NCI-H226 (cell line): ENCODE measurements around the gene DUSP28.
"Not testable (repeated sequence)": the region's sequence is repeated elsewhere in the genome, so short reads cannot be mapped to it uniquely, and the experiment has no call there.

Experiments
- DNase-seq: peaks from one replicate; pipeline ENCODE4 v3.0.0-alpha.2; 2015

DUSP28 gene

DNA sequence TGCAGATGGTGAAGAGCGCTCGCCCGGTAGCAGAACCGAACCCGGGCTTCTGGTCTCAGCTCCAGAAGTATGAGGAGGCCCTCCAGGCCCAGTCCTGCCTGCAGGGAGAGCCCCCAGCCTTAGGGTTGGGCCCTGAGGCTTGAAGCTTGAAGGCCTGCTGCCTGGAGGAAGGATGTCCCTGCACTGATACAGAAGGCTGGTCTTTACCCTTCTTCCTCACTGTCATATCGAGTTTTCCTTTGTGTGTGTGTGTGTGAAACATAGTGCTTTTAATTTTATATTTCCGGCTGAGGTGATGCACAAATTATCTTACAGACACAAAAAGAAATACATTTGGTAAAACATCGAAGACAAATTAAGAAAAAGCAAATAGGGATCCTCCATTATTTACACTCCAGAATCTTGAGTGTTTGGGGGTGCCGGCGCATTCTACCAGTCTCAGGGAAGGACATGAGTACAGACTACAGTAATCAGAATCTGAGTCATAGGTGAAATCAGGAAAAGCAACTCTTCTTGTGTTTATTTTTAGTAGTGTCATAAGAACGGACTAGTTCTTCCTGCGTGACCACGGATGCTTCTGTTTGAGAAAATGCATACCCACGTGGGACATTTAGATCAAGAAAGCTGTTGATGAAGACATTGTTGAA is 1.3 kb downstream of the DUSP28 start:
- no peak for DNase-seq

DNA sequence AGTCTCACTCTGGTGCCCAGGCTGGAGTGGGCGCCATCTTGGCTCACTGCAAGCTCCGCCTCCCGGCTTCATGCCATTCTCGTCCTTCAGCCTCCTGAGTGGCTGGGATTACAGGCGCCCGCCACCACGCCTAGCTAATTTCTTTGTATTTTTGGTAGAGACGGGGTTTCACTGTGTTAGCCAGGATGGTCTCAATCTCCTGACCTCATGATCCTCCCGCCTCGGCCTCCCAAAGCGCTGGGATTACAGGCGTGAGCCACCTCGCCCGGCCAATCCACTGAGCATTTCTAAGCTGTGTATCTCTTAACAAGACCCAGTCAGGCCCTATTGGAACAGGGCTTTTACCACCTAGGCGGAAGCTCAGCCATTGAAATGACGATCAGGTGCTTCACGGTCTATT is 3.1 kb downstream of the DUSP28 start:
- not testable (repeated sequence) for DNase-seq

DNA sequence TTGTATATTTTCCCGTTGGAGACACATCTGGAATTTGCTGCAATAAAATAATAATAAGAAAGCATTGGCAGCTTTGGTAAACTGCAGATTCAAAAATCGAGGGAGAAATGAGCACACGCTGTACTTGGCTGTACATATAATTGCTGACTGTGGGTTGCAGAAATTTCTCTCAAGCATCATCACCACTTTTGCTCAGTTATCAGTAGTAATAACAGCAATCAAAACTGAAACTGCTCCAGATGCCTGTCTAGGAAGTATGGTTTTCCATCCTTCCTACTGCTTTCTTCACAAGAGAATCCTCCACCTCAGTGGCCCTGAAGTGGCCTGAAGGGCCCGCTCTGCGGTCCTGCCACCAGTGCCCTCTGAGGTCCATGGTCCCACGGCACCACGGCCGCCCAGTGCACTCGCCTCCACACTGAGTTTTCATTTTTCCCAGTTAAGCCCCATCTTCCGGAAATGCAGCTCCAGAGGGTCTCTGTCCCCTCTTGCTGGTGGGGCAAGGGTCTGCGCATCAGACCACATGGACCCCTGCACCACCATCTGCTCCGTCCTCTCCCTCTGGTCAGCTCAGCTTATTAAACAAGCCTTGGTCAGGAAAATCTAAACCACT is 3.9 kb downstream of the DUSP28 start:
- DNase-seq: no peak

DNA sequence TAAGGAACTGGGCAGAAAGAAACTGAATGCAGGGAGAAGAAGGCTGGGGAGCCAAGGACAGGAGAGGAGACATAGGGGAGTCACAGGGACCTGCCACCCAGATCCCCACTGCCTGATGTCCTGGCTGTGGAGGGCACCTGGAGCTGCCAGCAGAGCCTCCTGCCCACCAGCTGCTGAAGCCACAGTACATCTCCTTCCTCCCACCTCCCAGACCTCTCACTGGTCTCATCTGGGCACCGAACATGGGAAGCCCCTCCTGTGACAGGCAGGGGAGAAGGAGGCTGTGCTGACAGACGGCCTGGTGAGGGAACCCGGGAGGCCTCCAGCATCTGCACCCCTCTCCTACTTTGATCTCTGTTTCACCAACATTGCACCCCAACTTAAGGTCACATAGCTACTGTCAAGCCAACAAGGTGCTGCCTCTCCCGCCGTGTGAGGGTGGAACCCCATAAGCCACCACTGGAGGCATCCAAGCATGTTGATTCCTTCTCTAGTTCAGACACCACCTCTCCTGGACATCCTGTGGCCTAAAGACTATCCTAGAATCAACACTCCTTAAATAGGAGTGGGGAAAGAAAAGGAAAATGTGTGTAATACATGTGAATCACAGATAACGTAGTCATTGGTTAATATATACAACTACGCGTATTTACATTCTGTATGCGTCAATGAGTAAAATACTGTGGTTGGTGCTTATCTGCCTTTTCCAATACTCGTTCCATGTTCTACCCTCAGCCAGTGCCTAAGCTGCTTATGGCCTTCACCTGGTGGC is 4.6 kb downstream of the DUSP28 start:
- peak; percentile 35 for DNase-seq

DNA sequence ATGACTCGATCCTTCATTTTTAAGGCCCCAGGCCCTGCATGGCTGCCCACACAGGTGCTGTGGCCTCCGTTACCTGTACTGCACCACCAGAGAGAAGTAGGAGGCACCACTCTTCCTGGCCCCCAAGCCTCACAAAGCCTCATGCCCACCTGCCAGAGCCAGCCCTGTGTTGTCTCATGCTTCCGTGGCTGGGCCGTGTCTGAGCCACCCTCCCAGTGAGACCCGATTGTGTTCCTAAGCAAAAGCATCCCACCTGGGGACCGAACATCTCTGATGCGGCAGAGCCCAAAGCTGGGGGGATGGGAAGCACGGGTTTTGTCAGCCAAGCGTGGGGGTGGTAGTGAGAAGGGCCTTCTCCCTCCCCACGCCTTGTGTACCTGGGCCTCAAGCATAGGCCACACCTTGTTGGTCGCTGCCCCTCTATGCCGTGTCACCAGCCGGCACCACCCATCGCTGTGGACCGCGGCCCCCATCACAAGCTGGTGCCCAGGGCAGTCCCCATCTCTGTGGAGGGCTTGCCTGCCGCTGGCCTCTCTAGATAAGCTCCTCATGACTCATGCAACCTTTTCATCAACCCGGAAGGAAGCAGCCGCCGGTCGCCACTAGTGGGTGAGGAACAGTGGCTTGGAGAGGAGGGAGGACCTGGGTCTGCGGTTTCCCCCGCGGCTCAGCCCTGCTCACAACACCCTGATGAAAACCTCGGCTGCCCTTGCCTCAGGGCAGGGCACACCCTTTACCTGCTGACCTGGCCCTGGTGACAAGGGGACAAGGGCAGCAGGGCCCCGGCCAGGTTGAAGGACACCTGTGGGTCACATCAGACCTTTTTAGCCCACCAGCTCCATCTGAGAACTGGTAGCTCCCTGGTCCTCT is 5.4 kb downstream of the DUSP28 start:
- DNase-seq: peak; percentile 94

DNA sequence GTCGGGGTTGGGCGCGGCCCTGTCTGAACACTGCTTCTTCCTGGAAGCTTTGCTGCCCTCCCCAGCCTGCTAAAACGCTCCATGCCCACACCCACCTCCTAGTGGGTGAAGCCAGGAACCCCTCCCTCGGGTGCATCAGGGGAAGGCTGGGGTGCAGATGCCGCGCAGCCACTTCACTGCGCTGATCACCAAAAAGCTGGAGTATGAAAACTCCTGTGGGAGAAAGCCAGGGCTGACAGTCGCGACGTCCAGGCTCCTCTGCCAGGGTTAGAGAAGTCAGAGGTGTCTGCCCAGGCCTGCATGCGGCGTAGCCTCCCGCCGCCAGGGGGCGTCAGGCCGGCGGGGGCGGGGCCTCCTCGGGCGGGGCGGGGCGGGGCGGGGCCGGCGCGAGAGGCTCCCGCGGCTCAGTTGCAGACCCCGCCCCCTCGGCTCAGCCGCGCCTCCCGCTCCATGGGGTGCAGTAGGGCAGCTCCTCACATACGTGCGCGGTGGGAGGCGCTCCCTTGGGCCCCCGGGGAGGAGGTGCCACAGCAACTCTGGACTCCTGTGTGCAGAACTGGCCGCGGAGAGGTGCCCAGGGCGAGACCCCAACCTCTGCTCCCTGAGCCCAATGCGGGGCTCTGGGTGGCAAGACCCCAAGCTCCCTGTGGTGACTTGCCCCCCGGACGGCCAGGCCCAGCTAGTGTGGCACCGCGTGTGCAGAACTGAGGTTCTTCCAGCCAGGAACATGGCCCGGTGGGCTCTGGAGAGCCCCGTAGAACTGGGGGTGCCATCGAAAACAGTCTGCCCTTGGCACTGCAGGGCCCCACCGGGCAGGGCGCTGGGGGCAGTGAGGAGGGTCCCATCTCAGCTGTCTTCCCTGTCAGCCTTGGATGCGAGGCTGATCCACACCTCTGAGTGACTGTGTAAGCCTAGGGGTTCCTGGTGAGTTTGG is 6.3 kb downstream of the DUSP28 start:
- DNase-seq: peak; percentile 89

DNA sequence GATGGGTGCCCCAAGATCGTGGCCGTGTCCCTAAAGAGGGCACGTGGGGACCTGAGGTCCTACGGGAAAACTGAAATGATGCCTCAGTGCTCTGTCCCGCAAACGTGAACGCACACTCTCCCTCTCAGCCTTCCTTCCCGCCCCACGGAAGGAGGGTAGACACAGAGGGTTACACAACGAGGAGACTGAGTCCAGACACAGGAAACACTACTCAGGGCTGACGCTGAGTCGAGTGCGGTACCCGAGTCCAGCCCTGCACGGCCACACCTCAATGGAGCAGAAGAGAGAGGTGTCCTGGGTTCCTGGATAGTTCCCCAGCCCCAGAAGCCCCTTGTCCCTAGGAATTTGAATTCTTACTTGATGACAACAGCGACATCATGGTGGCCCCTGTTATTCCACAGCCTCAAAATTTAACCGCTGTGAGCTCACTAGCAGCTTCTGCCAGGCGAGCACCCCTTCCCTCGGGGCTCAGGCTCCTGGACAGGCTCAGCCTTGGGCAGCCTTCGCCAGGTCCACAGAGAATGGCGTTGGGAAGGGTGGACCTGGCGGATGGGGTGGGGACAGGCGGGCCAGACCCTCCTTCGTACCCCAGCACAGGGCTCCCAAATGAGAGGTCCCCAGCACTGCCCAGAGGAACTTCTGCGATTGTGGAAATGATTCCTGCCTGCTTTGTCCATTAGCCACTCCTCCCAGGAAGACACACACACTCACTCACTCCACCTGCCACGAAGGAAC is 7.1 kb downstream of the DUSP28 start:
- no peak for DNase-seq

DNA sequence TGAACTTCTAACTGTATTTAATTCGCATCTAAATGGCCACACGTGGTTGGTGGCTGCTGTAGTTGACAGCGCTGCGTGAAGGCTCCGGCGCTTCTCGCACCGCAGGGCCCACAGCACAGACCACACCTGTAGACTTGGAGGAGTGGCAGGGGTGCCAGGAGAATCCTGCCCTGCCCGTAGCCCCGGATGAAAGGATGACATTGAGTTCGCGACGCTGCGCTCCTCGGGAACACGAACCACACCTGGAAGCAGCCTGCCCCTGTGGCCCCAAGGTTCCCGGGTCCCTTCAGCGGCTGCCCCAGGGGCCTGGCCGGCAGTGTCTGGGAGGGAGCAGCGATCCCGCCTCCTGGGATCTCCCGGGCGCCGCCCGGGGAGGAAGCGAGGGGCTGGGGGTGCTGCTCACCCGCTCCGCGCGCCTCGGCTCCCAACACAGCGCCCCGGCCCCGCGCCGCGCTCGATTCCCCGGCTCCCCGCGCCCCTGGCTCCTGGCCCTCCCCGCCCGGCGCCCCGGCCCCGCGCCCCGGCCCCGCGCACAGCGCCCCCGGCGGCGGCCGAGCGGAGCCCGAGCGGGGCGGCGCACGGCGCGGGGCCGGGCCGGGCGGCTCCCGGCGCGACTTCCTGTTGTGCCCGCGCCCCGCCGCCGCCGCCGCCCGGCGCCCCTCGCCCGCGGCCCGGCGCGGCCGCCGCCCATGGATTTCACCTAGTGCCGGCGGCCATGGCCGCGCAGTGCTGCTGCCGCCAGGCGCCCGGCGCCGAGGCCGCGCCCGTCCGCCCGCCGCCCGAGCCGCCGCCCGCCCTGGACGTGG is 7.9 kb downstream of the DUSP28 start, which contains the start of gene RNPEPL1:
Gene RNPEPL1, plus strand, starts transcription at position 613 of the 806 bp plus-strand sequence. Its CDS starts 103 bp downstream, at position 716.
- DNase-seq: peak; percentile 25

DNA sequence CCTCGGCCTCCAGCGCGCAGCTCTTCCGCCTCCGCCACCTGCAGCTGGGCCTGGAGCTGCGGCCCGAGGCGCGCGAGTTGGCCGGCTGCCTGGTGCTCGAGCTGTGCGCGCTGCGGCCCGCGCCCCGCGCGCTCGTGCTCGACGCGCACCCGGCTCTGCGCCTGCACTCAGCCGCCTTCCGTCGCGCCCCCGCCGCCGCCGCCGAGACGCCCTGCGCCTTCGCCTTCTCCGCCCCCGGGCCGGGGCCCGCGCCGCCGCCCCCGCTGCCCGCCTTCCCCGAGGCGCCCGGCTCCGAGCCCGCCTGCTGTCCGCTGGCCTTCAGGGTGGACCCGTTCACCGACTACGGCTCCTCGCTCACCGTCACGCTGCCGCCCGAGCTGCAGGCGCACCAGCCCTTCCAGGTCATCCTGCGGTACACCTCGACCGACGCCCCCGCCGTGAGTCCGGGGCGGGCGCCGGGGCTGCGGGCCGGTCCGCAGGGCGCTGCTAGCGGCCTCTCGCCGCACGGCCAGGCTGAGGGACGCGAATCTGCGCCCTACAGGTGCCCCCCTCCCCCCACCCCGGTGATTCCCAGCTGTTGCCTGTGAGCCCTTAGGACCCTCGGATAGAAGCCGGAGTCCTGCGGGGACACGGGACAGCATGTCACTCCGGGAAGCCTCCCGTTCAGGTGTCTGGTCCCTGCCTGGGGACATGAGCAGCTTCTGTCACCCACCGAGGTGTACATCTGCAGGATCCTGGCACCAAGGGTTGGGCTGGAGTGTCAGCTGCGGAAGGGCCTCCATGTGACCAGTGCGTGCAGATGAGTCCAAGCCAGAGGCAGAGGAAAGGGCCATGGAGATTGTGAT is 8.7 kb downstream of the DUSP28 start:
- DNase-seq: peak; percentile 58

DNA sequence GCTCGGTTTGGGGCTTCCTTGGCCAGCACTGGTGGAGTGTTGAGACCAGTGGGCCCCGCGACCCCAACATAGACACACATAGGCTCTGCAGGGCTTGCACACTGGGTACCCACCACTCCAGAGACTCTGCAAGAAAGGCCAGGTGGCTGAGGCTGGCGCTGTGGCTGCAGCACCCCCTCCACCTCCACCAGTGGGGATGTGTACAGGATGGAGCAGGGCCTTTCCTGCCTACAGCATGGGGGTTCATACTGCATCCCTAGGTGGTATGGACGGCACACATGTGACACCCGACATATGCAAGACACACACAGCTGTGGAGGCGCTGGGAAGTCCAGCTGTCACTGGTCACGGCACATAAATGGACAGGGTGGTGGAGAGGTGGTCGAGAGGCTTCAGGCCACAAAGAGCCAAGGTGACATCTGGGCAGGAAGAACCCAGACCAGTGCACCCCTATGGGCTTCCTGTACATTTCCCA is 9.4 kb downstream of the DUSP28 start:
- no peak for DNase-seq

DNA sequence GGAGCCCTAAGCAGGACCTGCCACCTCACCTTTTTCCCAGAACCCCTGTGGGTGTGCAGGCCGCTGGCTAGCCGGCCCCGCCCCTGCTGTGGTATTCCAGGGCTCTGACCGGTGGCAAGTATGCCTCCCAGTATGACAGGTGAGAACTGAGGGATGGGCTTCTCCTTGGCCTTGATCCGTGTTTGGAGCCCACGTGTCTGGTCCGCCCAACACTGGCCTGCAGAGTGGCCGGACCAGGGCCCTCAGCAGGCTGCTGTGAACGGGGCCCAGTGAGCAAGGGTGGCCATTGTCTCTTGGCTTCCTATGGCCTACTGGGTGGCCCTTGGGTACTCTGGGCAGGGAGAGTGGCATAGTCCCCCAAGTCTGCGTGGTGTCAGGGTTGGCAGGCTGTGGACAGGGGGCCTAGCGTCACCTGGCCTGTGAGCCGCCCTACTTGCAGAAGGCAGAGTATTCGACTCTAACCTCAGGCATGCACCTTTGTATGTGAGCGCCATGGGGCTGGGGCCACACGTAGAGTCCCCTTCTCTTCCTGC is 9.9 kb downstream of the DUSP28 start:
- no peak for DNase-seq

DNA sequence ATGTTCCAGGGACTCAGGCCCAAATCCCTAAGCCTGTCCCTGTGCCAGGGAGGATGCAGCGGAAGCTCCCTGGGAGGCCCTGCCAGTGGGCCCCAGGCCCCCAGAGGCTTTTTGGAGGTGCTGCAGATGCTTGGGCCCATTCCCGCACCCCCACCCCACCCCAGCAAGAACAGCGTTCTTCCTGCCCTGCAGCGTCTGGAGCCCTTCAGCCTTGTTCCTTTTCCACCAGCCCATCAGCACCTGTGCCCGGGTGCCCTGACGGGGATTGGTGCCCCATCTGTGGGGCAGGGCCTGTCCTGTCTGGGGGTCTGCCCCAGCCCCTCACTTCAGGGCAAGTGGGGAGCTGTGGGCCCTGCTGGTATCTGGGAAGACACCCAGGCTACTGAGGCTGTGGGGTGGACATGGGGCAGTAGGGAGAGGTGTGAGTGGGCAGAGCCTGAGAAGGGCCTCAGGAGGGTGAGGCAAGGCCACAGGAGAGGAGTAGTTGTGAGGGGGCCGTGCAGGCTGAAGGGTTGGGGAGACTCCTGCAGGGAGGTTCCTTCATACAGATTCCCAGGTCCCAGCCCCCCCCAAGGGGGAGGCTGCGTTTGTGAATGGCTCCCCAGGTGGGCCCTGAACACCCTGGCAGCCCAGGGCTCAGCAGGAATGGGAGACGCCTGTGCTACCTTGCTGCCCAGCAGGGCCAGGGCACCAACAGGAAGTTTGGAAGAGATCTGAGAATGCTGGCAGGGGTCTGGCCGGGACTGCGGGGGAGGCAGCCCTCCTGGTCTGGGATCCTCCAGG is 10.6 kb downstream of the DUSP28 start:
- DNase-seq: no peak

DNA sequence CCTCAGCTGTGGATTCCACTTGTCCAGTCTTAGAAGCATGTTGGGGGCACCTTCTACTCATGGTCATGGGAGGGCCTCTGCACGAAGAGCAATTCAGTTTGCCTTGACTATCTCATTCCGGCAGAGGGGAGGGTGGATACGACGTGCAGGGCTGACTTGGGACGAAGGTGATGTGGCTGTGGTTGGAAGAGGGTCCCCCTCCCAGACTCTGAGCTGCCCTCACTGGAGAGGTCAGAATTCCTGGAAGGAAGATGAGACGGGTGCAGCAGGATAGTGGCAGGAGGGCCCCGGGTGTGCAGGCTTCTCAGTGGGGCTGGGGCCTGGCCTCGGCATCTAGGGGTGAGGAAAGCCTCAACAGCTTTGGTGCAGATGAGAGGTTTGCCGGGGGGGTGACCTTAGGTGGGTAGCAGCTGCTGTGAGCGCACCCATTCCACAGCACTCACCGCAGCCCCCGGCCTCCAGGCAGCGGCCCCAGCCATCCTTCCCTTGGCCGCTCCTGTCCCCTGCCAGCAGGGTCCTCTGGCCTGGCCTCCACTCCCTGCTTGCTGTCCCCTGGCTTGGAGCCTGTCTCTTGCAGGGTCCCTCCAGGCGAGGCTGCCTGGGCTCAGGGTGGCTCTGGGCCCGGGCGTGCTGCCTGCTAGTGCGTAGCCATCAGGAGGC is 11.3 kb downstream of the DUSP28 start:
- no peak for DNase-seq

DNA sequence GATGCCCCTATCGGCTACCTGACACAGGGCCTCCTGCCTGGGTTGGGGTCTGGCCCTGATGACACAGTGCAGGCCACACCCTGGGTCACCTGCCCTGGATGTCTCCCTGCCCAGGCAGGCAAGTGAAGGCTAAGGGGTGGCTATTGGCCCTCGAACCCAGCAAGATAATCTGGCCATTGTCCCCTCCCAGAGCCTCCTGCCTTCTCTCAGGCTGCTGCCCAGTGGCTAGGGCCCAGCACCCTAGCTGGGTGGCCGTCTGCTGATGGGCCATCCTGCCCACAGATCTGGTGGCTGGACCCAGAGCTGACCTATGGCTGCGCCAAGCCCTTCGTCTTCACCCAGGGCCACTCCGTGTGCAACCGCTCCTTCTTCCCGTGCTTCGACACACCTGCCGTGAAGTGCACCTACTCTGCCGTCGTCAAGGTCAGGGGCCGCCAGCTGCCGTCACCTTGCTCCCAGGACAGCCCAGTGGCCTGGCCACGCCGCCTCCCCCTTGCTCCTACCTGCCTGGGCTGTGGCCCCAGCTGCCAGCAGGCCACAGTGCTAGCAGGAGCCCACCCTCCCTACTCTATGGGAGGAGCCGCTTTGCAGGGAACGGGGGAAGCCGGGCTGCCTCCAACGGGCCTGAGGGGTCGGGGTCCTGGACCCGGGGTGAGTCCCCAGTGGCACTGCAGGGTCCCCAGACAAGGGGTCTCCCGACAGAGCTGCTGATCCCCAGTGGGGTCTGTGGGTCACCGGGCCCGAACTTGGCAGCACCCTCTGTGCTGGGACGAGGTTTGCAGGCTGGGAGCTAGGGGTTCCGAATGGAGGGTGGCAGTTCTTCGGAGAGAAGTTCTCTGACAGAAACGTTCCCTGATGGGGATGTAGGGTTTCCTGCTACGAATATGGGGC is 12.2 kb downstream of the DUSP28 start:
- no peak for DNase-seq

DNA sequence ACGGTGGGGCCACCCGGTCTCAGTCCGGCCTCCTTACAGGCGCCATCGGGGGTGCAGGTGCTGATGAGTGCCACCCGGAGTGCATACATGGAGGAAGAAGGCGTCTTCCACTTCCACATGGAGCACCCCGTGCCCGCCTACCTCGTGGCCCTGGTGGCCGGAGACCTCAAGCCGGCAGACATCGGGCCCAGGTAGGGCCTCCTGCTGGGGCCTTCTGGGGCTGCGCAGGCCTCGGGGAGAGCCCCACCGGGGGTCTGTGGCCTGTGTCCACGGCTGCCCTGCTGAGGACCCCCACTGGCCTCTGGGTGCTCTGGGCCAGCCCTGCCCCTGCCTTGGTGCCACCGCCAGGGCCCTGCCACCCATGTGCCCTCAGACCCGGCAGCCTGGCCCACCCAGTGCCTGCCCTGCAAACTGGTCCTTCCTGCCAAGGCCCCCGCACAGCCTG is 12.9 kb downstream of the DUSP28 start:
- DNase-seq: no peak
